Coronary artery (tissue), 2 donors: ENCODE data around the gene B3GAT2.

Source experiments
- DNase-seq: peaks from one replicate; pipeline ENCODE4 v3.0.0-alpha.2; 2017; ENCODE audit warnings: low spot score
- H3K27ac ChIP-seq, 2 donors: fragments of 200-600 bp; sonication (generic); one replicate each; pipeline ENCODE4 v1.5.1; 2016 to 2019
- H3K4me3 ChIP-seq: fragments of 200-600 bp; sonication (generic); 2 replicates; pipeline ENCODE4 v1.5.1; 2016; ENCODE audit warnings: mild to moderate bottlenecking, moderate library complexity
- TF ChIP-seq, protein P1 (sequence below): fragments of 200-600 bp; sonication (generic); IDR thresholded peaks from one replicate; pipeline ENCODE4 v1.5.1; 2019; ENCODE audit warnings: antibody characterized with exemption

Gene B3GAT2

DNA sequence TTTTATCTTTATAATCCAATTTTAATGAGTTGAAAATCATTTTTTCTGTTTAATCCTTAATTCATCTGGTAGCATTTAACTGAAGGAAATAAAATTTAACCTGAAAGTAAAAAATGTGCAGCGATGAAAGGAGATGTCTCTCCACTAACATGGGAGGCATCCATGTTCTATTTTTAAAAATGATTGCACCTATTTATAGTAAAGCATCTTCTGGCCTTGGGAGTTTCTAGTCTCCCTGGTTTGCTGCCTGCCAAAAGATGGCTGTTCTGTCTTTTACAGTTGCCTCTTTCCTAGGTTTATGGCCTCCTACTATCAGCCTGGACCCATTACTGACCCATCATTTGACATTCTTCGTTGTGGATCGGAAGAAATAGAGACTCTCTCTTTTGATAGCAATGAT lies 143.0 kb downstream of the B3GAT2 start:
- no peak for DNase-seq
- Histone ChIP-seq H3K4me3 (no peak overlapping the region), H3K27ac (no peak overlapping the region)
- TF ChIP-seq, protein P1, sequence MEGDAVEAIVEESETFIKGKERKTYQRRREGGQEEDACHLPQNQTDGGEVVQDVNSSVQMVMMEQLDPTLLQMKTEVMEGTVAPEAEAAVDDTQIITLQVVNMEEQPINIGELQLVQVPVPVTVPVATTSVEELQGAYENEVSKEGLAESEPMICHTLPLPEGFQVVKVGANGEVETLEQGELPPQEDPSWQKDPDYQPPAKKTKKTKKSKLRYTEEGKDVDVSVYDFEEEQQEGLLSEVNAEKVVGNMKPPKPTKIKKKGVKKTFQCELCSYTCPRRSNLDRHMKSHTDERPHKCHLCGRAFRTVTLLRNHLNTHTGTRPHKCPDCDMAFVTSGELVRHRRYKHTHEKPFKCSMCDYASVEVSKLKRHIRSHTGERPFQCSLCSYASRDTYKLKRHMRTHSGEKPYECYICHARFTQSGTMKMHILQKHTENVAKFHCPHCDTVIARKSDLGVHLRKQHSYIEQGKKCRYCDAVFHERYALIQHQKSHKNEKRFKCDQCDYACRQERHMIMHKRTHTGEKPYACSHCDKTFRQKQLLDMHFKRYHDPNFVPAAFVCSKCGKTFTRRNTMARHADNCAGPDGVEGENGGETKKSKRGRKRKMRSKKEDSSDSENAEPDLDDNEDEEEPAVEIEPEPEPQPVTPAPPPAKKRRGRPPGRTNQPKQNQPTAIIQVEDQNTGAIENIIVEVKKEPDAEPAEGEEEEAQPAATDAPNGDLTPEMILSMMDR = no peak

DNA sequence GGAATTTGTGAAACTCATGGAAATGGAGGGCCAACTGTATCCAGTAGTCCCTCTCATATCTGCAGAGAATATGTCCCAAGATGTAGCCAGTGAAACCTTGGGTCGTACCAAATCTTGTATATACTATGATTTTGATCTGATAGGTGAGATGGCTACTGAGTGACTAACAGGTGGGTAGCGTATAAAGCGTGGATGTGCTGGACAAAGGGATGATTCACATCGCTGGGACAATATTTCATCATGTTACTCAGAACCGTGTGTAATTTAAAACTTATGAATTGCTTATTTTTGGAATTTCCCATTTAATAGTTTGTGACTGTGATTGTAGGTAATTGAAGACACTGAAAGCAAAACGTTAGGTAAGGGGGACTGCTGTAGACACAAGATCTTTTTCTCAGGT lies 145.1 kb downstream of the B3GAT2 start:
- no peak for DNase-seq
- no peak overlapping the region for H3K27ac ChIP-seq
- TF ChIP-seq, protein P1 = no peak
- H3K4me3 ChIP-seq = no peak overlapping the region
